ENCODE data around the gene SCGB1D1.

DNA sequence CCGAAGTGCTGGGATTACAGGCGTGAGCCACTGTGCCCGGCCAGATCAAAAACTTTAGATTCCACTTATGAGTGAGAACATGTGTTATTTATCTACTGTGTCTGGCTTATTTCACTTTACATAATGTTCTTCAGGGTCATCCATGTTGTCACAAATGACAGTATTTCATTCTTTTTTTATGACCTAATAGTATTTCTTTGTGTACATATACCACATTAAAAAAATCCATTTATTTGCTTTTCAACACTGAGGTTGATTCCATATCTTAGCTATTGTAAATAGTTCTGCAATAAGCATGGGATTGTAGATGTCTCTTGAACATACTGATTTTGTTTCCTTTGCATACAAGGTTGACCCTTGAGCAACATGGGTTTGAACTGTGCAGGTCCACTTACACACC, 13.2 kb upstream of the SCGB1D1 start:
- TF ChIP-seq POLR2A (IDR thresholded peaks at IDR 0.05; ENCODE audit: low read length) (no peak), RAD21 (conservative IDR thresholded peaks at IDR 0.05 in 1 of 2, IDR thresholded peaks at IDR 0.05 in 1 of 2) (no peak), RNF2 (IDR thresholded peaks at IDR 0.05; ENCODE audit: borderline replicate concordance, low read depth) (no peak), HMGXB4 (CRISPR knock-in tag; IDR thresholded peaks at IDR 0.05; ENCODE audit: borderline replicate concordance) (no peak), NFE2L2 (conservative IDR thresholded peaks at IDR 0.05; ENCODE audit: low read length) (no peak), EP300 (IDR thresholded peaks at IDR 0.05) (no peak), JUN (IDR thresholded peaks at IDR 0.05) (no peak), FOSL2 (IDR thresholded peaks at IDR 0.05) (no peak), FOSL2 (CRISPR knock-in tag; IDR thresholded peaks at IDR 0.05) (no peak), EHF (CRISPR knock-in tag; IDR thresholded peaks at IDR 0.05) (no peak)
- TF ChIP-seq, protein P1, sequence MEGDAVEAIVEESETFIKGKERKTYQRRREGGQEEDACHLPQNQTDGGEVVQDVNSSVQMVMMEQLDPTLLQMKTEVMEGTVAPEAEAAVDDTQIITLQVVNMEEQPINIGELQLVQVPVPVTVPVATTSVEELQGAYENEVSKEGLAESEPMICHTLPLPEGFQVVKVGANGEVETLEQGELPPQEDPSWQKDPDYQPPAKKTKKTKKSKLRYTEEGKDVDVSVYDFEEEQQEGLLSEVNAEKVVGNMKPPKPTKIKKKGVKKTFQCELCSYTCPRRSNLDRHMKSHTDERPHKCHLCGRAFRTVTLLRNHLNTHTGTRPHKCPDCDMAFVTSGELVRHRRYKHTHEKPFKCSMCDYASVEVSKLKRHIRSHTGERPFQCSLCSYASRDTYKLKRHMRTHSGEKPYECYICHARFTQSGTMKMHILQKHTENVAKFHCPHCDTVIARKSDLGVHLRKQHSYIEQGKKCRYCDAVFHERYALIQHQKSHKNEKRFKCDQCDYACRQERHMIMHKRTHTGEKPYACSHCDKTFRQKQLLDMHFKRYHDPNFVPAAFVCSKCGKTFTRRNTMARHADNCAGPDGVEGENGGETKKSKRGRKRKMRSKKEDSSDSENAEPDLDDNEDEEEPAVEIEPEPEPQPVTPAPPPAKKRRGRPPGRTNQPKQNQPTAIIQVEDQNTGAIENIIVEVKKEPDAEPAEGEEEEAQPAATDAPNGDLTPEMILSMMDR (IDR thresholded peaks at IDR 0.05): no peak
- TF ChIP-seq, protein P2, sequence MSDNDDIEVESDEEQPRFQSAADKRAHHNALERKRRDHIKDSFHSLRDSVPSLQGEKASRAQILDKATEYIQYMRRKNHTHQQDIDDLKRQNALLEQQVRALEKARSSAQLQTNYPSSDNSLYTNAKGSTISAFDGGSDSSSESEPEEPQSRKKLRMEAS (IDR thresholded peaks at IDR 0.05): no peak
